Breast epithelium (tissue), 3 donors: ENCODE measurements around the gene DCDC1.

Experiments
- POLR2AphosphoS5 ChIP-seq, 3 donors: sonication (generic); formaldehyde crosslinking; IDR thresholded peaks; one replicate each; pipeline ENCODE4 v1.6.1; 2017; ENCODE audit warnings: antibody characterized with exemption in 3 of 3
- TF ChIP-seq, protein P1 (sequence below), 3 donors: fragments of 450-650 bp; IDR thresholded peaks; one replicate each; pipeline ENCODE4 v1.5.1; 2016 to 2017; ENCODE audit warnings: antibody characterized with exemption in 3 of 3, mild to moderate bottlenecking in 3 of 3, moderate library complexity in 3 of 3

DNA sequence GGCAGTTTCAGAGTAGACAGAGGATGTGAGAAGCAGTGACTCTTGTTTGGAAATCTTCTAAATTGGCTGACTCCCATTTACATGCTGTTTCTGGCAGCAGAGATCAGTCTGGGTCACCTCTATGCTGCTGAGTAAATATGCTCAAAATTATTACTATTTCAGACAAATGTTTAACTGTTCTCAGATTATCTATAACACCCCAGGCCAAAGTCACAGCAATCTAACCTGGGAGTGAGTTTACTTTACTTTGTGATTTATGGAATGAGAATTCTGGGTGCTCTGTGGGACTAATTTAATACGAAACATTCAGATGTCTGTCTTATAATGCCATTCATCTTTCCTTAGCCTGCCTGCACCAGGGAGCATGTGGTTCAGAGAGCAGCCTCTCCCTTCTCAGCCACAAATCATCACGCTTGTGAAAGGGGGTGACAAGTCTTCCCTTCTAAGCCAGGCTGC, 500.9 kb downstream of the DCDC1 start:
- TF ChIP-seq, protein P1, sequence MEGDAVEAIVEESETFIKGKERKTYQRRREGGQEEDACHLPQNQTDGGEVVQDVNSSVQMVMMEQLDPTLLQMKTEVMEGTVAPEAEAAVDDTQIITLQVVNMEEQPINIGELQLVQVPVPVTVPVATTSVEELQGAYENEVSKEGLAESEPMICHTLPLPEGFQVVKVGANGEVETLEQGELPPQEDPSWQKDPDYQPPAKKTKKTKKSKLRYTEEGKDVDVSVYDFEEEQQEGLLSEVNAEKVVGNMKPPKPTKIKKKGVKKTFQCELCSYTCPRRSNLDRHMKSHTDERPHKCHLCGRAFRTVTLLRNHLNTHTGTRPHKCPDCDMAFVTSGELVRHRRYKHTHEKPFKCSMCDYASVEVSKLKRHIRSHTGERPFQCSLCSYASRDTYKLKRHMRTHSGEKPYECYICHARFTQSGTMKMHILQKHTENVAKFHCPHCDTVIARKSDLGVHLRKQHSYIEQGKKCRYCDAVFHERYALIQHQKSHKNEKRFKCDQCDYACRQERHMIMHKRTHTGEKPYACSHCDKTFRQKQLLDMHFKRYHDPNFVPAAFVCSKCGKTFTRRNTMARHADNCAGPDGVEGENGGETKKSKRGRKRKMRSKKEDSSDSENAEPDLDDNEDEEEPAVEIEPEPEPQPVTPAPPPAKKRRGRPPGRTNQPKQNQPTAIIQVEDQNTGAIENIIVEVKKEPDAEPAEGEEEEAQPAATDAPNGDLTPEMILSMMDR (IDR thresholded peaks at IDR 0.05): no peak
- no peak for TF ChIP-seq POLR2AphosphoS5 (IDR thresholded peaks at IDR 0.05)
